Activated CD8-positive, alpha-beta memory T cell treated with anti-CD3 and anti-CD28 coated beads for 48 hours (primary cell): ENCODE data around the gene KCNQ1.

Source experiments
- DNase-seq, 3 experiments: peaks; one replicate each; pipeline ENCODE4 v3.0.0-alpha.2; 2020; ENCODE audit warnings: low read depth in 2 of 3, low spot score in 2 of 3

The KCNQ1 gene

GRCh38 chr11:2706321-2706720 is 261.5 kb downstream of the KCNQ1 start:
- DNase-seq = no peak

GRCh38 chr11:2707736-2708135 is 262.9 kb downstream of the KCNQ1 start:
- DNase-seq = no peak

DNA sequence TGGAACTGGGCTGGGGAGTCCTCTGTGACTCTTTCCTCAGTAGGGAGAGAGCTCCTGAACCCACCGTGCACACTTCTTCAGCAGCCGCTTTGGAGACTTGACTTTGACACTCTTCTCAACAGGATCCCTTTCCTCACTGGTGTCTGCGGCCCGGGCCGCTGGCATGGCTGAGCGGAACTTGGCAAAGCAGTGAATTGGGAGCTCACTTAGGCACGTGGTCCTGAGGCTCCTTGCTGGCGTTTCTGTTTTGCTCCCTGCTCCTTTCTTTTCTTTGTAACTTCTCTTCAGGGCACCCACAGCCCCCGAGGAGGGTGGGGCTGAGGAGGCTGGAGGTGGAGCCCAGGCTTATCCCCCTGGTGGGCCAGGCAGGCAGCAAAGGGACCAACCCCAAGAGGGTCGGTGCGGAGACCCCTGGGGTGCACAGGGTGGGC is 263.4 kb downstream of the KCNQ1 start:
- no peak for DNase-seq

GRCh38 chr11:2708757-2709281 is 264.0 kb downstream of the KCNQ1 start:
- DNase-seq = no peak

GRCh38 chr11:2709429-2709828 is 264.6 kb downstream of the KCNQ1 start:
- DNase-seq = no peak

GRCh38 chr11:2711161-2711560 is 266.4 kb downstream of the KCNQ1 start:
- no peak for DNase-seq

DNA sequence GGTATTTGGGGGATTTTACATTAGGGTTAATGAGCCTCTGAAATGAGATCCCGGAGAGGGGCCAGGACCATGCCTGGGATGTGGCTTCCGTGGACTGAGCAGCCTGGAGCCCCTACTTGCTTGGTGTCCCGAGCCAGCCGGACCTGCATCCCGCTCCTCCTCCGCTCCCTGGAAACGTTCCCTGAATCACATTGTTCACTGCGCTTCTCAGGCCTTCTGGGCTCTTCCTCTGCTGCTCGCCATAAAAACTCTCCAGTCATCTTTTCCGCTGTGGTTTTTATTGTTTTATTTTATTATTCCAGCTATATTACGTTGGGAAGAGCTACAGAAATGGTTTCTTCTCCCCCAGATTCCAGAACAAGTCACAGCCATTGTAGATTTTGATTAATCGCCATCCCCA is 268.3 kb downstream of the KCNQ1 start:
- no peak for DNase-seq

- no peak for DNase-seq
These were observed 269.1 kb downstream of the KCNQ1 start for GRCh38 chr11:2713661-2714462.

GRCh38 chr11:2714463-2714800 is 269.6 kb downstream of the KCNQ1 start:
- DNase-seq = no peak

- DNase-seq = no peak
These were observed 270.1 kb downstream of the KCNQ1 start for GRCh38 chr11:2714871-2715270.

DNA sequence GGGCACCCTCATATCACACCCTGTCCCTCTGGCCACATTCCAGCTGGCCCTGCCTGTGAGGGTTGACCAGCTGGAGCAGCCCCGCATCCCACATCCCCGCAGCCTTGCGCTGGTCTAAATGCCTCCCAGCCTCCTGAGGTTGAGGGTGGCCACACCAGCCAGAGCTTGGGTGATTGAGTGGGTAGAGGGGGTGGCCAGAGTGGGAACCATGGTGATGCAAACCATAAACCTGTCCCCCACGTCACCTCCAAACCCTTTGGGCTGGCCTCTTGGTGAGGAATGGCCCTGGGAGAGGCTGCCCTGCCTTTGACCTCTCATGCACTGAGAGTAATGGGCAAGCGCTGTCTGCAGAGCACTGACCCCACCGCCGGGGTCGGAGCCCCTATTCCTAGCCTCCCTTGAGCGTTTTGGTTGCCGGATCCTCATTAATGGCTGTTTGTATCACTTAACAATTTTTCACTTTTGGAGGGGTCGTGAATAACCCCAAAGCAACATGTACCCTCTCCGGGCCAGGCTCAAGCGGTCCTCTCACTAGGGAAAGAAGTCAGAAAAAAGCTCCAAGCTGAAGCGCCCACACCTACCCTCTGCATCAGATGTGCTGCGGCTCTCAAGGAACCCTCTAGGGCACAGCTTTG is 271.0 kb downstream of the KCNQ1 start:
- no peak for DNase-seq

GRCh38 chr11:2716376-2717095 is 271.7 kb downstream of the KCNQ1 start:
- no peak for DNase-seq

DNA sequence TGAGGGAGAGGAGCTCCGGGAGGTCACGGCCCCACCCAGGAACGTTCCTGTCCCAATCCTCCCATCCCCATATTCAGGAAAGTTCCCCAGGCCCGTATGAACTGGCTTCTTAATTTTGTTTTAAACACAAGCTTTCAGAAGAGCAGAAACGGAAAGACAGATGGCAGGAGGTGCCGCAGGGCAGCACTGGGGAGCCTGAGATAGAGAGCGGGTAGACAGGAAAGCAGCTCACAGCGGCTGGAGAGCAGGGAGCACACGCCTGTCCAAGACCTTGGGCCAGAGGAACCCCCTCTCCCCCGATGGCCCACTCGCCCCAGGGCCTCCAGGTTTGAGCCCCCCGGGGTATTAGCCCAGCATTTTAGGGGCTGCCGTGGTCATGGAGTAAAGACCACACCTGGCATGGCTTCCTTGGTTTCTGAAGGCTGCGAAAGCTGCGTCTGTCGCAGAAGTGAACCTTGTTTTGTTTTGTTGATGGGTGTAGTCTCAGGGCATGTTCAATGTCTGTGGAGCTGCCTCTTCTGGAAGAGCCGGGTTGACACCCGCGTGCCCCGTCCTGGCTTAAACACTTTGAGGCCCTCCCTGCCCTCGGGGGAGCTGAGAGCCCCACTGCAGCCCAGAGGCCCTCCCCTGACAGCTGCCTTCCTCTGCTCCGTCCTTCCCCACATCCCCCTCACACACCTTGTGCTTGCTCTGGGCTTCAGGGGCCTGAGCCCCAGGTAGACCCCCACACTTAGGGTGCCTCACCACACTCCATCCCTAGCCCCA is 272.9 kb downstream of the KCNQ1 start:
- no peak for DNase-seq

GRCh38 chr11:2718817-2719438 is 274.1 kb downstream of the KCNQ1 start:
- DNase-seq = no peak

DNA sequence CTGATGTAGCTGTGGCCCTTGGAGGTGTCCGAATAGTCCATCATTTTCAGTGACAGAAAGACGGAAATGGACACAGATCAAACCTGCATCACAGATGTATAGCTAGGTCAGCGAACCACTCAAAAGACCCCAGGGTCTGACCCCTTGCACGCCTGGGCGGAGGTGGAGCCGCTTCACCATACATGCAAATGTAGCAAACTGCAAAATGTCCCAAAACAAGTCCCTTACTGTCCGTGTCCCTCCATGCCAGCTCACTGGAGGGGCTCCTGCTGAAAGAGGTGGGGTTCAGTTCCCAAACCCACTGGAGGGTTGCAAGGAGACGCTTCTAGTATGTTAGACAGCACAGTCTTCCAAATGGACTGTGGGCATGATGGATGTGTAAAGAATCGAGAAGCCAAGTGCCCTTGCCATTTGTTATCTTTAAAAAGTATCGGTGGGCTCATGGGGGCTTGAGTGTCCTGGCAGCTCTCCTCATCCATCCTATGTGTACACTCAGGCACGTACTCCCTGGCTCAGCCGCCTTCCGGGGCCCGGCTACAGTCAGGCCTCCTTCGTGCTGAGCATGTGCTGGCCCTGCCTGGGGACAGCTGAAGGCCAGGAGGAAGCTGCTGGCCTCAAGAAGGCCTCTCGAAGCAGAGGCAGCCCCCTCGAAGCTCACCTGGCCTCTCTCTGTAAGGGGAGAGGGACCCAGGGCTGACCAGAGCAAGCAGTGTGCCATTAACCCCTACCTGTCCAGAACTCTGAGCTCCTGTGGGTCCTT is 275.2 kb downstream of the KCNQ1 start:
- no peak for DNase-seq

GRCh38 chr11:2721210-2721916 is 276.6 kb downstream of the KCNQ1 start:
- no peak for DNase-seq

GRCh38 chr11:2722955-2723354 is 278.1 kb downstream of the KCNQ1 start:
- DNase-seq = no peak

- no peak for DNase-seq
These were observed 279.3 kb downstream of the KCNQ1 start for GRCh38 chr11:2724104-2724503.

- DNase-seq = no peak
These were observed 280.0 kb downstream of the KCNQ1 start for GRCh38 chr11:2724653-2725367.
